Muscle layer of colon (tissue), 2 donors: ENCODE results near the gene TCF19.

Experiments used
- H3K27ac ChIP-seq: one replicate; pipeline ENCODE4 v1.7.0; 2013; ENCODE audit warnings: low read depth, mild to moderate bottlenecking, low read length, moderate library complexity
- H3K27me3 ChIP-seq, 2 donors: one replicate each; pipeline ENCODE4 v1.7.0; 2013; ENCODE audit warnings: low read length in 2 of 2, mild to moderate bottlenecking in 2 of 2; ENCODE audit not compliant: insufficient read depth in 2 of 2, control insufficient read depth in 1 of 2
- H3K36me3 ChIP-seq: one replicate; pipeline ENCODE4 v1.7.0; 2013; ENCODE audit warnings: mild to moderate bottlenecking, low read length; ENCODE audit not compliant: insufficient read depth
- H3K4me1 ChIP-seq: one replicate; pipeline ENCODE4 v1.7.0; 2013; ENCODE audit warnings: mild to moderate bottlenecking, low read length; ENCODE audit not compliant: insufficient read depth
- H3K4me3 ChIP-seq, 2 donors: one replicate each; pipeline ENCODE4 v1.7.0; 2013; ENCODE audit warnings: low read length in 2 of 2, low read depth in 1 of 2, mild to moderate bottlenecking in 1 of 2, moderate library complexity in 1 of 2
- H3K9ac ChIP-seq: one replicate; pipeline ENCODE4 v1.7.0; 2013; ENCODE audit warnings: low read length
- H3K9me3 ChIP-seq: one replicate; pipeline ENCODE4 v1.7.0; 2013; ENCODE audit warnings: mild to moderate bottlenecking, low read length
- donor health status: abdominal sarcoma.
- donor health status: Adenocarcinoma of cecum.

TCF19 gene

DNA sequence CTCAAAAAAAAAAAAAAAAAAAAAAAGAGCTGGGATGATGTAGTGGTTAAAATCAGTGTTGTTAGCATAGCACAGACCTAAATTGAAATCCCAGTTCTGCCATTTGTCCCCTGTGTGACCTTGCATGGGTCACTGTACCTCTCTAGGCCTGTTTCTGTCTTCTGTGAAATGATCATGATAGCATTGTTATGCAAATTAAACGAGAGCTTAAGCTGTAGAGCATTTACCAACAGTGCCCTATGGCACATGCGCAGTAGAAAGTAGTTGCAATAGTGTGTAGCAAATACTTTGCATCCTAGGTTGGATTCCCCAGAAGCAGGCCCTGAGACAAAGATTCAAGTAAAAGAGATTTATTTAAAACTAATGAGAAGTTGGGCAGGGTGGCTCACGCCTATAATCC is 26.8 kb upstream of the TCF19 start:
- no peaks in the 10 kb centered on the region for H3K9me3 ChIP-seq
- no peak overlapping the region for H3K9ac ChIP-seq
- H3K4me3 ChIP-seq, result no peak overlapping the region
- H3K4me1 ChIP-seq, result peaks cover 3% of the 10 kb centered on the region
- no peaks in the 10 kb centered on the region for H3K27me3 ChIP-seq
- H3K36me3 ChIP-seq, result no peaks in the 10 kb centered on the region
- no peak overlapping the region for H3K27ac ChIP-seq

DNA sequence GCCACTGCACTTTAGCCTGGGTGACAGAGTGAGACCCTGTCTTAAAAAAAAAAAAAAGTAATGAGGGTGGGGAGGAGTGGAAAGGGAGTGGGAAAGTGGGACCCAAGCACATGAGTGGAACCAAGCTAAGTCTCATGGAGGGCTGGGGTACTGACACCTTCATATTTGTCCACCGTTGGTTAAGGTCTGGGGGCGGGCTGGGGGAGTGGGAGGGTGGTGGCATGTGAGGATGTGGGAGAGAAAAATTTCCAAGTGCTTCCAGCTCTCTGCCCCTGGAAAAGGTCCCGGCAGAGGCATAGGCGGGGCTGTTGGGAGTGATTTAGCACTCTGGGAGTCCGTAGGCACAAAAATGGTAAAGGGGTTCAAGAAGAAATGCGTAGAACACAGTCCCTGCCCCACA is 25.6 kb upstream of the TCF19 start:
- Histone ChIP-seq H3K9ac (no peak overlapping the region), H3K9me3 (no peaks in the 10 kb centered on the region), H3K4me1 (peaks cover 4% of the 10 kb centered on the region), H3K27me3 (no peaks in the 10 kb centered on the region), H3K27ac (no peak overlapping the region), H3K36me3 (no peaks in the 10 kb centered on the region), H3K4me3 (no peak overlapping the region)

DNA sequence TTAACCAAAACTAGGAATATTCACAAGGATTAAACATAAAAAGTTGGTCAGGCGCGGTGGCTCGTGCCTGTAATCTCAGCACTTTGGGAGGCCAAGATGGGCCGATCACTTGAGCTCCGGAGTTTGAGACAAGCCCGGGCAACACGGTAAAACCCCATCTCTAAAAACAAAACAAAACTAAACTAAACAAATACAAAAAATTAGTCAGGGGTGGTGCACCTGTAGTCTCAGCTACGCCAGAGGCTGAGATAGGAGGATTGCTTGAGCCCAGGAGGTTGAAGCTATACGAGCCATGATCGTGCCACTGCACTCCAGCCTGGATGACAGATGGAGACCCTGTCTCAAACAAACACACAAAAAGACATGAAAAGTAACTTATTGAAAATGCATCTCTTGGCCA is 22.7 kb upstream of the TCF19 start:
- H3K36me3 ChIP-seq, result no peaks in the 10 kb centered on the region
- no peak overlapping the region for H3K9ac ChIP-seq
- no peaks in the 10 kb centered on the region for H3K27me3 ChIP-seq
- H3K4me3 ChIP-seq, result no peak overlapping the region
- H3K27ac ChIP-seq, result no peak overlapping the region
- H3K4me1 ChIP-seq, result peaks cover 4% of the 10 kb centered on the region
- H3K9me3 ChIP-seq, result no peaks in the 10 kb centered on the region

DNA sequence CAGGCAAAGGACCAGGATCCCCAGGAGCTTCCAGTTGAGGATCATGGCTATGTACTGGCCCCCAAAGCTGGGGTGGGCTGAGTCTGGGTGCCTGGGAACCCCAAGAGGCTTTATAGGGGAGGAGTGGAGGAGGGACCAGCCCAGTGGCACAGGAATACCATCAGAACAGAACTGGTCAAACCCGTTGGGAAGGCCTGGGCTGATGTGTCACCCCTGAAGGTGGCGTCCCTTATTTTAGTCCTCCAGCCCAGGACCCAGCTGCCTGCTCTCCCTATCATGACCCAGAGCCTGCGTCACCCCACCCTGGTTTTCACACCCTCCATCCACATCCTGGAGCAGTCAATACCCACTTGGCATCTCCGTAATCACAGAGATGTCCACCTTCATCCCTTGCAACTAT is 19.4 kb upstream of the TCF19 start, which contains the start of gene PSORS1C2:
Gene PSORS1C2 (minus strand): TSS at position 85 of the 400 bp plus-strand sequence. CDS start 40 bp downstream, at position 45.
- Histone ChIP-seq H3K36me3 (no peaks in the 10 kb centered on the region), H3K9me3 (no peaks in the 10 kb centered on the region), H3K27me3 (no peaks in the 10 kb centered on the region), H3K9ac (no peak within 1 kb of the TSS), H3K27ac (no peak within 1 kb of the TSS), H3K4me3 (no peak within 1 kb of the TSS), H3K4me1 (peaks cover 9% of the 10 kb centered on the region)

DNA sequence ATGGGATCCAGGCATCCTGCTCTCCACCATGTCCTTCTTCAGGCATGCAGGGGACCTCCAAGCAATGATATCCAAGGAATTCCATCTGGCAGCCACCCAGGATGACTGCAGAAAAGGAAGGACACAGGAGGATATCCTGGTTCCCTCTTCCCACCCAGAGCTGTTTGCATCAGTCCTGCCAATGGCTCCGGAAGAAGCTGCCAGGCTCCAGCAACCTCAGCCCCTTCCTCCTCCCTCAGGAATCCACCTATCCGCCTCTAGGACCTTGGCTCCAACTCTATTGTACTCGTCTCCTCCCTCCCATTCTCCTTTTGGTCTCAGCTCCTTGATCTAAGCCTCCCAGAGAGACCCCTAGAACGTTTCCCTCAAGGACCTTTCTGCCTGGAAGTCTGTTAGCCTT is 18.8 kb upstream of the TCF19 start:
- no peak overlapping the region for H3K27ac ChIP-seq
- H3K9ac ChIP-seq, result no peak overlapping the region
- H3K27me3 ChIP-seq, result no peaks in the 10 kb centered on the region
- no peak overlapping the region for H3K4me3 ChIP-seq
- no peaks in the 10 kb centered on the region for H3K9me3 ChIP-seq
- no peaks in the 10 kb centered on the region for H3K36me3 ChIP-seq
- peaks cover 9% of the 10 kb centered on the region for H3K4me1 ChIP-seq

DNA sequence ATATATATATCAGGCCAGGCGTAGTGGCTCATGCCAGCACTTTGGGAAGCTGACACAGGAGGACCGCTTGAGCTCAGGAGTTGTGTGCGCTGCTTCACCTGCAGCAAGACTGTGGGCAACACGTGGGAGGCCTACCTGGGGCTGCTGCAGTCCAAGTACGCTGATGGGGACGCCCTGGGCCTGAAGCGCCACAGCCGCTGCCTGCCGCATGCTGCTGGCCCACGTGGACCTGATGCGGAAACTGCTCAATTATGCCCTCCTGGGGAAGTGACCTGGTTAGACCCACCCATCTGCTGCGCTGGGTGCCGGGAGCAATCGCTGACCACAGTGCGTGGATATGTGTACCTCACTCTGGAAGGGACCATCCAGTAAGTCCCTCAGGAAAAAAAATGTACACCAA is 17.7 kb upstream of the TCF19 start:
- H3K4me3 ChIP-seq, result no peak overlapping the region
- peaks cover 9% of the 10 kb centered on the region for H3K4me1 ChIP-seq
- H3K27me3 ChIP-seq, result no peaks in the 10 kb centered on the region
- no peak overlapping the region for H3K9ac ChIP-seq
- H3K27ac ChIP-seq, result no peak overlapping the region
- H3K36me3 ChIP-seq, result no peaks in the 10 kb centered on the region
- H3K9me3 ChIP-seq, result no peaks in the 10 kb centered on the region

DNA sequence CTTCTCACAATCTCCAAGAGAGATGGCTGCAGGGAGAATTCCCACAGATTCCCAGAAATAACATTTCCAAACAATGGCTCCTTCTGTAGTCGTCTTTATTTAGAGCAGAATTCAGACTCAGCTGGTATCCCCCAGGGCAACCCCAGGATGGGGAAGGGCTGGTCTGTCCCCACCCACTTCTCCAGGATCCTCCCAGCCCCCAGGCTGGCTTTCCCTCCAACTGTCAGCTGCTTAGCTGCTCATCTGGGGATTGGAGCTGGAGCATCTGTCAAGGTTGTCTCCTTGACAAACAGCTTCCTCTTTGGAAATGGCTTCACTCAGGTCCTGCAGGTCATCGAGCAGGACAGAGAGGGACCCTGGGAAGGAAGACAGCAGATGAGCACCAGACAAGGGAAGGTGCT is 16.0 kb upstream of the TCF19 start:
- no peak overlapping the region for H3K9ac ChIP-seq
- no peaks in the 10 kb centered on the region for H3K9me3 ChIP-seq
- no peak overlapping the region for H3K4me3 ChIP-seq
- H3K27ac ChIP-seq, result no peak overlapping the region
- peaks cover 9% of the 10 kb centered on the region for H3K4me1 ChIP-seq
- H3K27me3 ChIP-seq, result no peaks in the 10 kb centered on the region
- no peaks in the 10 kb centered on the region for H3K36me3 ChIP-seq

DNA sequence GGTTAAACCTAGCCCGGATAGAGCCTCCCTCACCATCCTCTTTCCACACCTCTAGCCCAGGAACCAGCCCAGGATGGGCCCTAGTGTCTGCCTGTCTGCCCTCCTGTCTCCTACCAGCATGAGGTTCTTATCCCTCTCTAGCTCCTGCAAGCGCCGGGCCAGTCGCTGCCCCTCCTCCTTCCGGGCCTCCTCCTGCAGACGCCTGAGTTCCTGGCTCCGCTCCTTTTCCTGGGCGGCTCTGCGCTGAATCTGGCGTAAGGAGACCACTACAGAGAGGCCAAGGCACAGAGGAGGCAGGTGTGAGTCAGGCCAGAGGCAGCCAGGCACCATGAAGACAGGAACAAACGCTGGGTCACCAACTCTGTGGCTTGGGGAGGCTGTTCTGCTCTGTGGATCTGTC is 15.2 kb upstream of the TCF19 start:
- no peaks in the 10 kb centered on the region for H3K9me3 ChIP-seq

DNA sequence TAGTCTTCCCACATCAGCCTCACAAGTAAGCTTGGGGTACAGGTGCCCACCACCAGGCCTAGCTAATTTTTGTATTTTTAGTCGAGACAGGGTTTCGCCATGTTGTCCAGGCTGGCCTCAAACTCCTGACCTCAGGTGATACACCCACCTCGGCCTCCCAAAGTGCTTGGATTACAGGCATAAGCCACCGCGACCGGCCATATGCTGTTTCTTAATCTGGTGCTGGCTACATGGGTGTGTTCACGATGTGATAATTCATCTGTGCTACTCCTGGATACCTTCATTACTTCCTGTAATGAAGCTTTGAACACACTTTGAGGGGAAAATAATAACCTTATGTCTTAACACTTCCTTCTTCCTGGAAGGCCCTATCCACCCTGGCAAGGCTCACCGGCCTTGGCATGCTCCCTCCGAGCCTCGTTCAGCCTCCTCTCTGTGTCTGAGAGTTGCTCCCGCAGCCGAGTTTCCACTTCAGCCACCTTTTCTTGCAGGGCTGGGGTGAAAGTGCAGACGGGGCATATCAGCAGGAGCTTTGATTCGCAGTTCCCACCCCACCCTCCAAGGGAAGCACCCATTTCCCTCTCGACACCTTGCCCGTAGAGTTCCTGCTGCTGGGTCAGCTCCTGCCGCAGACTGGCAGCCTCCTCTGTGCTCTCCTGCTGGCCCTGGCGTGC is 14.0 kb upstream of the TCF19 start:
- H3K9me3 ChIP-seq, result no peaks in the 10 kb centered on the region
- H3K36me3 ChIP-seq, result no peaks in the 10 kb centered on the region
- H3K9ac ChIP-seq, result no peak overlapping the region
- peaks cover 5% of the 10 kb centered on the region for H3K4me1 ChIP-seq
- H3K27ac ChIP-seq, result no peak overlapping the region
- no peaks in the 10 kb centered on the region for H3K27me3 ChIP-seq
- no peak overlapping the region for H3K4me3 ChIP-seq

More for the DNA sequence above, 15.2 kb upstream of the TCF19 start:
- Histone ChIP-seq H3K36me3 (no peaks in the 10 kb centered on the region), H3K27ac (no peak overlapping the region), H3K27me3 (no peaks in the 10 kb centered on the region), H3K4me3 (no peak overlapping the region), H3K9ac (no peak overlapping the region), H3K4me1 (peaks cover 5% of the 10 kb centered on the region)

DNA sequence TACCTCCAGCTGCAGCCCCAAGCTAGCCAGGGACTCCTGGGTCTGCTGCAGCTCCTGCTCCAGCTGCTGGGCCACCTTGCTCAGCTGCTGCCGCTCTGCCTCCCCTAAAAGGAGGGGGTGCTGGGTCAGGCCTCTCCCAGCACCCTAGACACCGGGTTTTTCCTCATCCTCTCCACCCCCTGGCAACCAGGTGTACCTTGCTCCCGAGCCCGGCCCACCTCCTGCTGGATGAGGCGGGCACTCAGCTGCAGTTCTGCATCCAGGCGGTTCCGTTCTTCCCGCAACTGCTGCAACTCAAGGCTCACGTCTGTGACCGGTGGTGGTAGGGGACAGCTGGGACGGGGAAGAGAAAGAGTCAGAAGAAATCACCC is 13.4 kb upstream of the TCF19 start:
- Histone ChIP-seq H3K9ac (no peak overlapping the region), H3K36me3 (no peaks in the 10 kb centered on the region), H3K4me1 (peaks cover 5% of the 10 kb centered on the region)

DNA sequence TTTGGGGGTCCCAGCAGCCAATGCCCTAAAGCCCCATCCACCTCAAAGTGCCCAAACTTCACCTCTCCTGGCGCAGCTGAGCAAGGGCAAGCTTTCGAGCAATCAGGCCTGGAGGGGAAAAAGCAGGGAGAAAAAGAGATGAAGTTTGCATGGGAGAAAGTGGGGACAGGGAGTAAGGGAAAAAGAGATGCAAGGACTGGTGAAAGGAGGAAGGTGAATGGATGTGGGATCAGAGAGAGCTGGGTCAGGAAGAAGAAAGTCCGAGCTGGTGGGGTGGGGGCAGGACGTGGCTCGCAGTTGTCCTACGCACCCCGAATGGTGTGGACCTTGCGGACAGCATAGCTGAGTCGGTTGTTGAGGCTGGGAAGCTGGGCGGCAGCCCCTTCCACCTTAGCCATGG is 13.0 kb upstream of the TCF19 start:
- peaks cover 5% of the 10 kb centered on the region for H3K4me1 ChIP-seq
- H3K27me3 ChIP-seq, result no peaks in the 10 kb centered on the region

More for the DNA sequence above, 13.4 kb upstream of the TCF19 start:
- Histone ChIP-seq H3K27me3 (no peaks in the 10 kb centered on the region), H3K4me3 (no peak overlapping the region), H3K9me3 (no peaks in the 10 kb centered on the region), H3K27ac (no peak overlapping the region)

DNA sequence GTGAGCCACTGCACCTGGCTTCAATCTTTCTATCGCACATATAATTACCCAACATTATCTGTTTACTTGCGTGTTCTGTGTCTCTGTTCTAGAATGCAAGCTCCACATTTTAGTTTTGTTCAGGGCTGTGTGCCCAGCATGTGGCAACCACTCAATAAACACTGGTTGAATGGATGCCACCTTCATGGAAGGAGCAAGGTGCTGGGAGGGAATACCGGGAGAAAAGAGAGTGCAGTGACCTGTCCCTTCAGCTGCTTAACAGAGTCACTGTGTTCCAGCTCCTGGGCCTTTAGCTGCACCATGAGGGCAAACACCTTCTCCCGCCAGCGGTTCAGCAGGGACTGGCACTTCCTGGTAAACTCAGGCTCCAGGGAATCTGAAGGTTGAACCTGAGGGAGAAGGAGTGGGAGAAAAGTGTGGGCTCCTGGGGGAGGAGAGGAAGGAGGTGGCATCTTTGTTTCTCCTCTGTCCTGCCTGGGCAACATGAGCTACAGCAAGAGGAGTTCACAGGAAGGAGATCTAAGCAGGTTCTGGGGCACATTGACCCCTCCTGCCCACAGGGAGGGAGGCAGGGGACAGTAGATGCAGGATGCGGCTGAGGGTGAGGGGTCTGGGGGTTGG is 8.5 kb upstream of the TCF19 start:
- Histone ChIP-seq H3K36me3 (peaks cover 11% of the 10 kb centered on the region), H3K9ac (no peak overlapping the region), H3K4me1 (no peaks in the 10 kb centered on the region), H3K27ac (no peak overlapping the region), H3K27me3 (no peaks in the 10 kb centered on the region), H3K4me3 (no peak overlapping the region), H3K9me3 (no peaks in the 10 kb centered on the region)

More for the DNA sequence above, 13.0 kb upstream of the TCF19 start:
- H3K4me3 ChIP-seq, result no peak overlapping the region
- H3K36me3 ChIP-seq, result no peaks in the 10 kb centered on the region
- H3K9me3 ChIP-seq, result no peaks in the 10 kb centered on the region
- no peak overlapping the region for H3K9ac ChIP-seq
- H3K27ac ChIP-seq, result no peak overlapping the region
